Kidney (tissue), 14 donors: Measurements from ENCODE around the gene GLIPR1L2. TPM values are rescaled to one million over a fixed set of nuclear protein-coding genes. Genes with fewer than 3 reads are reported as not detected.
A peak's percentile ranks its signal among the peaks of the same experiment; 100 is the strongest.

Experiments used
- DNase-seq, 5 donors: peaks; one replicate each; pipeline ENCODE4 v3.0.0-alpha.2; 2013 to 2020
- FAIRE-seq: peaks from 2 replicates; lab custom pipeline; 2012; peaks lifted over from hg19 to GRCh38; lab: Jason Lieb, UNC
- H3K27ac ChIP-seq, 2 donors: one replicate each; pipeline ENCODE4 v1.7.0; 2013; ENCODE audit warnings: low read depth in 2 of 2, low read length in 2 of 2, inconsistent platforms in 1 of 2
- H3K27me3 ChIP-seq: one replicate; pipeline ENCODE4 v1.7.1; 2013; ENCODE audit warnings: low read length, inconsistent platforms; ENCODE audit not compliant: control insufficient read depth, insufficient read depth
- H3K36me3 ChIP-seq, 3 donors: one replicate each; pipeline versions ENCODE4 v1.7.0 to v1.7.1; 2013; ENCODE audit warnings: low read length in 3 of 3, control low read depth in 1 of 3, inconsistent platforms in 1 of 3; ENCODE audit not compliant: insufficient read depth in 3 of 3, control insufficient read depth in 2 of 3
- H3K4me1 ChIP-seq, 3 donors: one replicate each; pipeline versions ENCODE4 v1.7.0 to v1.7.1; 2013; ENCODE audit warnings: low read length in 3 of 3, inconsistent platforms in 1 of 3, low read depth in 1 of 3; ENCODE audit not compliant: control insufficient read depth in 2 of 3, insufficient read depth in 2 of 3
- H3K4me3 ChIP-seq, 3 donors: one replicate each; pipeline versions ENCODE4 v1.7.0 to v1.8.1; 2013; ENCODE audit warnings: low read length in 3 of 3, control low read depth in 1 of 3, inconsistent platforms in 1 of 3
- H3K9ac ChIP-seq, 3 donors: one replicate each; pipeline versions ENCODE4 v1.7.0 to v1.7.1; 2013; ENCODE audit warnings: low read length in 3 of 3, control low read depth in 1 of 3, inconsistent platforms in 1 of 3
- H3K9me3 ChIP-seq, 3 donors: one replicate each; pipeline versions ENCODE4 v1.7.0 to v1.7.1; 2013; ENCODE audit warnings: low read length in 3 of 3, control low read depth in 1 of 3, inconsistent platforms in 1 of 3; ENCODE audit not compliant: control insufficient read depth in 2 of 3, insufficient read depth in 1 of 3
- CTCF ChIP-seq: IDR thresholded peaks from 3 replicates; pipeline ENCODE4 v1.5.1; 2012; ENCODE audit warnings: mild to moderate bottlenecking, moderate library complexity, borderline replicate concordance; ENCODE audit not compliant: insufficient read depth; ENCODE audit errors: extremely low read depth
- intact Hi-C: fragments of 100-400 bp; cut with DNase I; formaldehyde crosslinking; loops from one replicate; pipeline ENCODE4 v1.11.1; 2022
- polyA plus RNA-seq: library from polyadenylated mRNA; stranded (reverse); fragments of 350-450 nt; fragmentation: Illumina TruSeq; extraction: RNeasy Lipid Tissue Mini Kit (QIAGEN cat#74804); gene quantifications from one replicate; pipeline ENCODE4 v1.2.3, GENCODE V29; 2014; ENCODE audit warnings: low read depth, low replicate concordance; ENCODE audit not compliant: insufficient read depth
- total RNA-seq: library from RNA; stranded (reverse); fragmentation: NEBNext Ultra II Directional; extraction: Animal tissue kit (Norgen Biotek cat#: 25700); gene quantifications from one replicate; pipeline ENCODE4 v1.2.1, GENCODE V29; 2021
- donor health status: control.
- donor health status: control.
- donor health status: control.
- donor health status: control.
- donor health status: control.
- donor health status: DM: yes; HTN: yes; CAD: no.
- donor health status: Normal renal cell carcinoma (clear cell type).

The GLIPR1L2 gene
- total and polyA plus RNA-seq, 2 donors from 2014 or later: 0.65 to 1.1 TPM

GRCh38 chr12:75349946-75350345 is 40.9 kb upstream of the GLIPR1L2 start:
- Histone ChIP-seq H3K9ac (no peak overlapping the region), H3K4me3 (no peak overlapping the region)

GRCh38 chr12:75350413-75350812 is 40.5 kb upstream of the GLIPR1L2 start:
- Histone ChIP-seq H3K9me3 (peaks cover 0 to 3% (median 0%) of the 10 kb centered on the region in 3 donors), H3K27ac (no peak overlapping the region), H3K9ac (no peak overlapping the region), H3K4me3 (no peak overlapping the region), H3K27me3 (no peaks in the 10 kb centered on the region), H3K36me3 (no peaks in the 10 kb centered on the region), H3K4me1 (no peaks in the 10 kb centered on the region)
- FAIRE-seq (no peak), DNase-seq (no peak)
- intact Hi-C loops: no loop called here
- TF ChIP-seq CTCF: no peak

More at GRCh38 chr12:75349946-75350345, 40.9 kb upstream of the GLIPR1L2 start:
- no peak for TF ChIP-seq CTCF
- peak in 1 of 5 donors; percentile 40 for DNase-seq
- no peaks in the 10 kb centered on the region for H3K36me3 ChIP-seq
- H3K4me1 ChIP-seq: no peaks in the 10 kb centered on the region
- FAIRE-seq: no peak
- intact Hi-C loops: no loop called here
- H3K27me3 ChIP-seq: no peaks in the 10 kb centered on the region
- peaks cover 0 to 3% (median 0%) of the 10 kb centered on the region in 3 donors for H3K9me3 ChIP-seq
- no peak overlapping the region for H3K27ac ChIP-seq

GRCh38 chr12:75354011-75354410 is 36.9 kb upstream of the GLIPR1L2 start:
- no peak overlapping the region for H3K9ac ChIP-seq
- intact Hi-C loops: no loop called here
- no peak for FAIRE-seq

More at GRCh38 chr12:75354011-75354410, 36.9 kb upstream of the GLIPR1L2 start:
- H3K4me3 ChIP-seq: no peak overlapping the region
- TF ChIP-seq CTCF: no peak
- H3K36me3 ChIP-seq: no peaks in the 10 kb centered on the region
- peaks cover 0 to 6% (median 0%) of the 10 kb centered on the region in 3 donors for H3K9me3 ChIP-seq
- H3K27ac ChIP-seq: no peak overlapping the region
- H3K4me1 ChIP-seq: no peaks in the 10 kb centered on the region
- H3K27me3 ChIP-seq: no peaks in the 10 kb centered on the region
- no peak for DNase-seq
